H1 (cell line): Measurements from ENCODE around the gene NOP16. TPM values are rescaled to one million over a fixed set of nuclear protein-coding genes. Genes with fewer than 3 reads are reported as not detected.

ENCODE experiments used
- CTCF ChIA-PET: fragments of 300-600 bp; sonication (Branson Sonifier 250); formaldehyde crosslinking; loops from one replicate; lab custom pipeline; 2021; ENCODE audit not compliant: partially characterized antibody; lab: Charles Lee
- POLR2A ChIA-PET: fragments of 300-600 bp; sonication (Branson Sonifier 250); formaldehyde crosslinking; loops from one replicate; lab custom pipeline; 2021; ENCODE audit warnings: inconsistent platforms; ENCODE audit not compliant: partially characterized antibody; lab: Charles Lee
- DNase-seq, 2 experiments: peaks; one replicate each; pipeline versions ENCODE4 v3.0.0 to v3.0.0-alpha.2; 2010 to 2022; ENCODE audit warnings: low spot score in 2 of 2, low read depth in 1 of 2, mixed read lengths in 1 of 2
- FAIRE-seq: peaks from 2 replicates; lab custom pipeline; 2011; peaks lifted over from hg19 to GRCh38; lab: Jason Lieb, UNC
- H2AFZ ChIP-seq: 2 replicates; pipeline ENCODE4 v1.8.1; 2012; ENCODE audit warnings: low read length, inconsistent platforms
- H2AK5ac ChIP-seq: 2 replicates; pipeline ENCODE4 v1.6.1; 2013; ENCODE audit warnings: low read depth, low read length
- H2BK120ac ChIP-seq: replicated peaks from 2 replicates; pipeline ENCODE3; 2013; ENCODE audit warnings: low read depth, low read length, inconsistent platforms
- H2BK12ac ChIP-seq: 2 replicates; pipeline ENCODE4 v1.6.1; 2013; ENCODE audit warnings: low read depth, low read length
- H2BK15ac ChIP-seq: 2 replicates; pipeline ENCODE4 v1.6.1; 2013; ENCODE audit warnings: low read length
- H2BK20ac ChIP-seq: 2 replicates; pipeline ENCODE4 v1.6.1; 2013; ENCODE audit warnings: low read length
- H2BK5ac ChIP-seq: 2 replicates; pipeline ENCODE4 v1.6.1; 2013; ENCODE audit warnings: low read depth, low read length
- H3K14ac ChIP-seq: 2 replicates; pipeline ENCODE4 v1.6.1; 2013; ENCODE audit warnings: inconsistent platforms; ENCODE audit not compliant: insufficient read length
- H3K18ac ChIP-seq: 2 replicates; pipeline ENCODE4 v1.6.1; 2013; ENCODE audit warnings: low read length; ENCODE audit errors: extremely low read depth
- H3K23ac ChIP-seq: 2 replicates; pipeline ENCODE4 v1.6.1; 2013; ENCODE audit warnings: inconsistent platforms; ENCODE audit not compliant: insufficient read length
- H3K23me2 ChIP-seq: 2 replicates; pipeline ENCODE4 v1.6.1; 2013; ENCODE audit warnings: low read depth, low read length
- H3K27ac ChIP-seq: 2 replicates; pipeline ENCODE4 v1.6.1; 2011; ENCODE audit warnings: low read depth, low read length, inconsistent platforms
- H3K27me3 ChIP-seq, 4 experiments: replicated peaks in 1 of 4; 1 replicate in 1 of 4; 2 replicates in 3 of 4; pipeline versions ENCODE4 v1.6.1 to v1.8.1; 2011 to 2013; ENCODE audit warnings: low read length in 3 of 4, mild to moderate bottlenecking in 3 of 4, inconsistent platforms in 2 of 4, mixed read lengths in 2 of 4, moderate library complexity in 1 of 4; ENCODE audit not compliant: control insufficient read depth in 3 of 4, insufficient read depth in 3 of 4; ENCODE audit errors: extremely low read depth in 1 of 4
- H3K36me3 ChIP-seq, 4 experiments: 2 replicates each; pipeline versions ENCODE4 v1.6.1 to v1.8.1; 2011 to 2013; ENCODE audit warnings: mild to moderate bottlenecking in 4 of 4, low read length in 3 of 4, moderate library complexity in 2 of 4, control low read depth in 1 of 4, inconsistent platforms in 1 of 4; ENCODE audit not compliant: insufficient read depth in 4 of 4, control insufficient read depth in 2 of 4
- H3K4ac ChIP-seq: replicated peaks from 2 replicates; pipeline ENCODE3; 2013; ENCODE audit warnings: low read length, low read depth, mixed read lengths, inconsistent platforms; ENCODE audit not compliant: insufficient read length
- H3K4me1 ChIP-seq, 4 experiments: replicated peaks in 1 of 4; 1 replicate in 1 of 4; 2 replicates in 3 of 4; pipeline versions ENCODE4 v1.6.1 to v1.8.1; 2011 to 2013; ENCODE audit warnings: low read length in 3 of 4, inconsistent platforms in 2 of 4, mixed read lengths in 1 of 4; ENCODE audit not compliant: insufficient read depth in 4 of 4, control insufficient read depth in 3 of 4
- H3K4me2 ChIP-seq, 2 experiments: 2 replicates each; pipeline versions ENCODE4 v1.6.1 to v1.8.1; 2011 to 2013; ENCODE audit warnings: low read depth in 2 of 2, low read length in 2 of 2, control low read depth in 1 of 2, inconsistent platforms in 1 of 2, mild to moderate bottlenecking in 1 of 2; ENCODE audit not compliant: insufficient read depth in 1 of 2
- H3K4me3 ChIP-seq, 4 experiments: fragments of 200-600, 300-600 bp in 1 of 4; sonication (generic), shearing (Covaris generic), sonication (Bioruptor Twin) in 1 of 4; 2 replicates each; pipeline versions ENCODE4 v1.5.1 to v1.8.1; 2011 to 2016; ENCODE audit warnings: low read length in 4 of 4, low read depth in 3 of 4, control low read depth in 2 of 4, inconsistent platforms in 2 of 4, mild to moderate bottlenecking in 2 of 4, mixed read lengths in 1 of 4, moderate library complexity in 1 of 4; ENCODE audit not compliant: insufficient read depth in 2 of 4; ENCODE audit errors: extremely low read depth in 1 of 4
- H3K56ac ChIP-seq: replicated peaks from 2 replicates; pipeline ENCODE3; 2013; ENCODE audit warnings: low read depth, mild to moderate bottlenecking, mixed read lengths, low read length, inconsistent platforms; ENCODE audit not compliant: insufficient read length
- H3K79me1 ChIP-seq: 2 replicates; pipeline ENCODE4 v1.6.1; 2013; ENCODE audit warnings: low read depth, low read length, control low read depth
- H3K79me2 ChIP-seq, 2 experiments: 2 replicates each; pipeline versions ENCODE4 v1.6.1 to v1.8.1; 2012 to 2013; ENCODE audit warnings: low read length in 2 of 2, mild to moderate bottlenecking in 2 of 2, inconsistent platforms in 1 of 2; ENCODE audit not compliant: insufficient read depth in 2 of 2, control insufficient read depth in 1 of 2
- H3K9ac ChIP-seq, 4 experiments: replicated peaks in 1 of 4; 1 replicate in 1 of 4; 2 replicates in 3 of 4; pipeline versions ENCODE4 v1.6.1 to v1.8.1; 2011 to 2013; ENCODE audit warnings: low read depth in 3 of 4, low read length in 3 of 4, control low read depth in 2 of 4, mild to moderate bottlenecking in 2 of 4, moderate library complexity in 2 of 4, inconsistent platforms in 1 of 4; ENCODE audit errors: extremely low read depth in 1 of 4
- H3K9me3 ChIP-seq, 2 experiments: 2 replicates each; pipeline versions ENCODE4 v1.6.1 to v1.8.1; 2012 to 2013; ENCODE audit warnings: mild to moderate bottlenecking in 2 of 2, moderate library complexity in 2 of 2, control low read depth in 1 of 2, inconsistent platforms in 1 of 2, low read depth in 1 of 2, low read length in 1 of 2, mixed read lengths in 1 of 2; ENCODE audit not compliant: insufficient read depth in 2 of 2
- H4K20me1 ChIP-seq, 2 experiments: replicated peaks in 1 of 2; 2 replicates each; pipeline versions ENCODE3 to v1.8.1; 2011 to 2013; ENCODE audit warnings: inconsistent platforms in 2 of 2, low read length in 2 of 2, mild to moderate bottlenecking in 1 of 2; ENCODE audit not compliant: insufficient read depth in 2 of 2, control insufficient read depth in 1 of 2
- H4K5ac ChIP-seq: 2 replicates; pipeline ENCODE4 v1.6.1; 2013; ENCODE audit warnings: low read length, low read depth, mixed read lengths, inconsistent platforms; ENCODE audit not compliant: insufficient read length
- H4K8ac ChIP-seq: 2 replicates; pipeline ENCODE4 v1.8.0; 2013; ENCODE audit warnings: mild to moderate bottlenecking, moderate library complexity, low read length, inconsistent platforms; ENCODE audit not compliant: insufficient read depth; ENCODE audit errors: extremely low read depth
- H4K91ac ChIP-seq: replicated peaks from 2 replicates; pipeline ENCODE3; 2013; ENCODE audit warnings: low read length, mixed read lengths, inconsistent platforms; ENCODE audit not compliant: insufficient read length
- SIRT6 ChIP-seq: IDR thresholded peaks from one replicate; pipeline ENCODE4 v1.7.1; 2012; ENCODE audit warnings: low read length, inconsistent platforms
- WGBS, 2 experiments: shearing (Covaris generic) in 1 of 2; methylation state at CpG; one replicate each; pipeline versions ENCODE4 v1.1.6 to v1.1.7; 2013 to 2015; ENCODE audit warnings: low lambda C conversion rate in 2 of 2, mixed read lengths in 2 of 2, inconsistent platforms in 1 of 2, low coverage in 1 of 2, missing lambda C conversion rate in 1 of 2; ENCODE audit not compliant: insufficient replicate concordance in 2 of 2, insufficient coverage in 1 of 2, insufficient read length in 1 of 2; ENCODE audit errors: extremely low coverage in 1 of 2, missing lambda C conversion rate in 1 of 2; 5-methylcytosine and 5-hydroxymethylcytosine counted together
- polyA plus RNA-seq, 7 experiments: library from polyadenylated mRNA; depleted of rRNA in 3 of 7; stranded (reverse) in 5 of 7; unstranded in 2 of 7; fragments of >200 nt in 5 of 7; fragments of 200-250 nt in 2 of 7; gene quantifications; 1 replicate in 5 of 7; 2 replicates in 1 of 7; 4 replicates in 1 of 7; pipeline versions ENCODE4 v1.2.1 to v1.2.3, GENCODE V29; 2011 to 2013; ENCODE audit warnings: missing spikeins in 2 of 7, mixed read lengths in 2 of 7
- total RNA-seq: library from RNA; stranded (reverse); fragmentation: NEBNext Ultra II Directional; extraction: Animal tissue kit (Norgen Biotek cat#: 25700); gene quantifications from 2 replicates; pipeline ENCODE4 v1.2.1, GENCODE V29; 2021

The NOP16 gene
- total and polyA plus RNA-seq, 2 of the 8 experiments (the other 6 are each of a cell fraction or from before 2014, with no cell fraction given), result 46.9 to 65.2 TPM

GRCh38 chr5:176425791-176426190, 37.4 kb upstream of the NOP16 start:
- DNase-seq, result no peak
- POLR2A ChIA-PET, result no interaction called here
- Histone ChIP-seq H3K18ac (no peak overlapping the region), H2BK20ac (no peak overlapping the region), H3K23ac (no peak overlapping the region), H2BK15ac (no peak overlapping the region), H2BK120ac (no peak overlapping the region), H3K27ac (no peak overlapping the region), H3K27me3 (no peaks in the 10 kb centered on the region), H3K79me1 (no peaks in the 10 kb centered on the region), H2AK5ac (no peak overlapping the region), H3K23me2 (no peaks in the 10 kb centered on the region), H3K36me3 (no peaks in the 10 kb centered on the region), H3K4me3 (no peak overlapping the region), H3K4me1 (no peaks in the 10 kb centered on the region), H3K79me2 (no peaks in the 10 kb centered on the region), H2BK5ac (no peak overlapping the region), H2AFZ (no peak overlapping the region), H3K4ac (no peak overlapping the region), H3K14ac (no peak overlapping the region), H3K4me2 (no peak overlapping the region), H4K5ac (no peak overlapping the region), H4K8ac (no peak overlapping the region), H3K56ac (no peak overlapping the region), H3K9ac (no peak overlapping the region), H3K9me3 (peaks cover 15 to 17% of the 10 kb centered on the region in 2 experiments; a peak in 3 of 4 replicates), H4K91ac (no peak overlapping the region), H2BK12ac (no peak overlapping the region), H4K20me1 (no peaks in the 10 kb centered on the region)
- TF ChIP-seq SIRT6, result no peak
- no peak for FAIRE-seq
- 96% methylated on average over 1 of the region's 1 CpG; no CpG with 5 or more reads in 1 of the 2 experiments for WGBS, 2 experiments
- CTCF ChIA-PET, result no interaction called here
